ENCODE measurements around the gene FAM43A. TPM values are rescaled to one million over a fixed set of nuclear protein-coding genes. Genes with fewer than 3 reads are reported as not detected.

FAM43A gene
- polyA plus RNA-seq, 10 donors: 11.9 to 22.9 (median 19.4) TPM

GRCh38 chr3:194672876-194673275 is 12.8 kb upstream of the FAM43A start:
- no peak for DNase-seq

GRCh38 chr3:194673761-194674160 is 11.9 kb upstream of the FAM43A start:
- no peak for DNase-seq

- DNase-seq: no peak
These were observed 10.5 kb upstream of the FAM43A start for GRCh38 chr3:194675081-194675640.

- DNase-seq: no peak
These were observed 10.0 kb upstream of the FAM43A start for GRCh38 chr3:194675680-194676079.

GRCh38 chr3:194676471-194676870 is 9.2 kb upstream of the FAM43A start:
- no peak for DNase-seq

GRCh38 chr3:194680888-194681615 is 4.6 kb upstream of the FAM43A start:
- no peak for DNase-seq

GRCh38 chr3:194682189-194682693 is 3.4 kb upstream of the FAM43A start:
- DNase-seq: no peak

GRCh38 chr3:194682694-194683310 is 2.9 kb upstream of the FAM43A start:
- peak; percentile 75 to 89 (median 80) for DNase-seq

- no peak for DNase-seq
These were observed 2.3 kb upstream of the FAM43A start for GRCh38 chr3:194683380-194683779.

GRCh38 chr3:194685065-194685717 is 492 bp upstream of the FAM43A start:
- no peak for DNase-seq

GRCh38 chr3:194686414-194686815 is 732 bp downstream of the FAM43A start:
- DNase-seq: no peak

GRCh38 chr3:194686816-194687637 is 1.3 kb downstream of the FAM43A start:
- DNase-seq: peak in 2 of 3 donors; percentile 73 to 82

- peak in 2 of 3 donors; percentile 58 to 85 for DNase-seq
These were observed 2.0 kb downstream of the FAM43A start for GRCh38 chr3:194687638-194688199.

GRCh38 chr3:194688200-194688740 is 2.6 kb downstream of the FAM43A start:
- DNase-seq: peak in 2 of 3 donors; percentile 28 to 63

- no peak for DNase-seq
These were observed 3.3 kb downstream of the FAM43A start for GRCh38 chr3:194688946-194689345.

- DNase-seq: peak in 2 of 3 donors; percentile 70 to 89
These were observed 3.8 kb downstream of the FAM43A start for GRCh38 chr3:194689493-194689944.

- DNase-seq: peak in 1 of 3 donors; percentile 36
These were observed 5.1 kb downstream of the FAM43A start for GRCh38 chr3:194690501-194691372.

- peak in 2 of 3 donors; percentile 37 to 68 for DNase-seq
These were observed 6.0 kb downstream of the FAM43A start for GRCh38 chr3:194691481-194692283.

- DNase-seq: no peak
These were observed 11.0 kb downstream of the FAM43A start for GRCh38 chr3:194696702-194697101.
